ENCODE results near the gene LRP8.

DNA sequence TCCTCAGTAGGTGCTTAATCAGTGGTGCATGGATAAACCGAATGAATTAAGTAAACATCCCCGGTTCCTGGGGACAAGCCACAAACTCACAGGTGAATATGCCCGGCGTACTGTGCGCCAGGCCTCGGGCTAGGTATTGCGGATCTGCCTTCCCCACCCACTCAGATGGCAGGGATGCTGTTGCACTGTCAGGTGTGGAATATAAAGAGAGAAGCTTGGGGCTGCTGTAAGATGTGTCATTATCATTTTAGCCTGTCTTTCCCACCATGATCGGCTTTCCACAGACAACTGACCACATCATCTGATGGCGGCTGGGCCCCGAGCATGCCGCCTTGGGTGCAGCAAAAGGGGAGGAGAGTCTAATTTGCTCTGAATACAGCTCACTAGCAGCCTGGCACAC is 45.4 kb upstream of the LRP8 start:
- TF ChIP-seq, protein P1, sequence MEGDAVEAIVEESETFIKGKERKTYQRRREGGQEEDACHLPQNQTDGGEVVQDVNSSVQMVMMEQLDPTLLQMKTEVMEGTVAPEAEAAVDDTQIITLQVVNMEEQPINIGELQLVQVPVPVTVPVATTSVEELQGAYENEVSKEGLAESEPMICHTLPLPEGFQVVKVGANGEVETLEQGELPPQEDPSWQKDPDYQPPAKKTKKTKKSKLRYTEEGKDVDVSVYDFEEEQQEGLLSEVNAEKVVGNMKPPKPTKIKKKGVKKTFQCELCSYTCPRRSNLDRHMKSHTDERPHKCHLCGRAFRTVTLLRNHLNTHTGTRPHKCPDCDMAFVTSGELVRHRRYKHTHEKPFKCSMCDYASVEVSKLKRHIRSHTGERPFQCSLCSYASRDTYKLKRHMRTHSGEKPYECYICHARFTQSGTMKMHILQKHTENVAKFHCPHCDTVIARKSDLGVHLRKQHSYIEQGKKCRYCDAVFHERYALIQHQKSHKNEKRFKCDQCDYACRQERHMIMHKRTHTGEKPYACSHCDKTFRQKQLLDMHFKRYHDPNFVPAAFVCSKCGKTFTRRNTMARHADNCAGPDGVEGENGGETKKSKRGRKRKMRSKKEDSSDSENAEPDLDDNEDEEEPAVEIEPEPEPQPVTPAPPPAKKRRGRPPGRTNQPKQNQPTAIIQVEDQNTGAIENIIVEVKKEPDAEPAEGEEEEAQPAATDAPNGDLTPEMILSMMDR (IDR thresholded peaks at IDR 0.05; ENCODE audit: extremely low read depth in 1 of 2, insufficient read depth in 1 of 2, low read depth in 1 of 2, low read length in 2 of 2): no peak
- no peak for TF ChIP-seq EZH2 (IDR thresholded peaks at IDR 0.05; ENCODE audit: borderline replicate concordance, low read depth, low read length, severe bottlenecking)
- TF ChIP-seq JUN (IDR thresholded peaks at IDR 0.05; ENCODE audit: borderline replicate concordance, insufficient read depth, insufficient read length, low read depth): no peak
- no peak for TF ChIP-seq POLR2AphosphoS5 (IDR thresholded peaks at IDR 0.05; ENCODE audit: insufficient read depth, low read depth, low read length)
